SKM-1 (cell line): ENCODE results near the gene C19orf44.
"Not testable (repeated sequence)": the region's sequence is repeated elsewhere in the genome, so short reads cannot be mapped to it uniquely, and the experiment has no call there.

Source experiments
- DNase-seq: peaks from one replicate; lab custom pipeline; 2025; ENCODE audit not compliant: unreplicated experiment; lab: John Stamatoyannopoulos, UW

C19orf44 gene

GRCh38 chr19:16532440-16533234, 36.4 kb downstream of the C19orf44 start:
- no peak for DNase-seq

GRCh38 chr19:16535381-16535780, 39.2 kb downstream of the C19orf44 start:
- no peak for DNase-seq

DNA sequence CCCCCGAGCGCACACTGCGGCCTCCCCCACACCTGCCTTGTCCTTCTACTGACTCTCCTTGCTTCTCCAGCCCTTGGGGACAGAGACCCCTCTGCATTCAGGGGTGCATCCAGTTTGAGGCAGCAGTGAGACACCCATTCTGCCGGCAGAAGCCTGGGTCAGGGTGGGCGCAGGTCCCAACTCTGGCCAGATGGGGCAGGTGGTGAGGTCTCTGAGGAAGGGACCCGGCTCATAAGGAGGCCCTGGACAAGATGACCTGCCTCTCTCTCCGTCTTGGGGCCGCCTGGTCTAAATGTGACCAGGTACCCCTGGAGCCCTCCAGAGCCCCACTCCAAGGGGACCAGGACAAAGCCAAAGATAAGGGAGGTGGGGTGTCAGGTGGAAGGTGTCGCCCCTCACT, 39.9 kb downstream of the C19orf44 start:
- no peak for DNase-seq

DNA sequence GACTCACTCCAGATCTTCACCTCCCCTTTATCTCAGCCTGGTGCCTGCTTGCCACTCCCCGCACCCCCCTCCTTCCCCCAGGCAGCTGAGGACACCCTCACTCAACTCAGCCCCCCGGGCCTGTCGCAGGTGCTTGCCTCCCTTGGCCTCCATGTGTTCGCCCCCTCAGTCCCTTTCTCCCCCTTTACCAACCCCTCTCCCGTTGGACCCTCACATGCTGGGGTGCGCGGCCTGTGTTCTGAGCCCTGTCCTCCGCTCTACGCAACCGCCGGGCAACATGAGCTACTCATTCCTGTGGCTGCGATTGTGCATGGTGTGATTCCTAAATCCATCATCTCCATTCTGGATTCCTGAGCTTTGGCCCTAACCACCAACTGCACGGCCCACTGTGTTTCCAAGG, 40.9 kb downstream of the C19orf44 start:
- DNase-seq = no peak

GRCh38 chr19:16540948-16541347, 44.8 kb downstream of the C19orf44 start:
- DNase-seq = no peak

GRCh38 chr19:16541526-16542044, 45.4 kb downstream of the C19orf44 start:
- no peak for DNase-seq

DNA sequence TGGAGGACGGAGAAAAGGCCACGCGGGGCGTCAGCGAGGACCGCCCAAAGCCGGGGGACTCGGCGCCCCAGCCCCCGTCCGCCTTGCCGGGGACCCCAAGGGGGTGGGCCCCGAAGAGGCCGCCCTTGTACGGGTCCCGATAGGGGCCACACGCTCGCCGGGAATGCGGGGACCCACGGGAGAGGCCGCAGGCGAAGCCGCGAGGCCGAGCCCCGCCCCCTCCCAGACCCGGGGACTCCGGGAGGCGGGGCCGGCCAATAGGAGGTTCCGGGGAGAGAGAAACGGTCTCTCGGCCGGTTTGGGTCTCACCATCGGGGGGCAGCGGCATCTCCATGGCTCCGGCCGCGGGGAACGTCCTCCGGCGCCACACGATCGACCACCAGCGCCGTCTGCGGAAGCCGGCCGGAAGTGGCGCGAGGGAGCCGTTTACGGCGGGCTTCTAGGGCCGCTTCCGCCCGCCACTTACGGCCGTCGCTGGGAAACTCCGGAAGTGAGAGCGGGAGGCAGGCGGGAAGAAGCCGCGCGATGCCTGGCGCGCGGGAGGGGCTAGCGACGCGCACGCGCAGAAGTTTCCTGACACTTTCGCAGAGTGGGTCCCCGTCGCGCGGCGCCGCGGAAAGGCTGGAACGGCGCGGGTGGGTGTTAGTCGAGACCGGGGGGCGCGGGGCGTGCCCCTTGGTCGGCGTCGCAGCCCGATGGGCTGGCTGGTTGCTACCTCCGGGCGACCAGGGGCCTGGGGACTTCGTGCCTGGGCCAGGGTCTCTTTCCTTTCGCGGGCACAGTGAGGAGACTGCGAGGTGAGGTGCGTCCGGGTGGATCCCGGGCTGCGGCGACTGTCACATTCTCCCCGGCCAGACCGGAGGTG, 46.1 kb downstream of the C19orf44 start, which contains the start of gene CHERP:
TSS of gene CHERP (minus strand) at position 393 of the 865 bp plus-strand sequence. CDS start at position 334, 59 bp downstream.
- peak; percentile 91 for DNase-seq

DNA sequence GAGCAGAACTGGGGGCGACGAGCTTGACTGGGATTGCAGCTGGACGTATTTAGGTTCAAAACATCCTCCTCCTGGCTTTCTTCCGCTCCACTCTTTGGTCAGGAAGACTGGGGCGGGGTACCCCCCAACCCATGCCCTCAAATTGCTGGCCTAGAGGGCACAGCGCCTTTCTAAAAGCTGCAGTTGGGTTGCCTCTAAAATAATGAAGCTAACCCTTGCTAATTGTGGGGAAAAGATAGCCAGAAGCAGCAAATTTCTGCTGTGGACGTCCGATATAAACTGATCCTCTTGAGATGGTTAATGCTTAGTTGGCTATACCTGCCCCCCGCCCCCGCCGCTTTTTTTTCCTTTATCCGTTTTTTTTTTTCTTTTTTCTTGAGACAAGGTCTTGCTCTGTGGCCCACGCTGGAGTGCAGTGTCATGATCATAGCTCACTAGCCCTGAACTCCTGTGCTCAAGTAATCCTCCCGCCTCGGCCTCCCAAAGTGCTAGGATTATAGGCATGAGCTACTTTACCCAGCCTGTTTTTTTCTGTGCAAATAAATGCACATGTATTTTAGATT, 46.8 kb downstream of the C19orf44 start:
- no peak for DNase-seq

DNA sequence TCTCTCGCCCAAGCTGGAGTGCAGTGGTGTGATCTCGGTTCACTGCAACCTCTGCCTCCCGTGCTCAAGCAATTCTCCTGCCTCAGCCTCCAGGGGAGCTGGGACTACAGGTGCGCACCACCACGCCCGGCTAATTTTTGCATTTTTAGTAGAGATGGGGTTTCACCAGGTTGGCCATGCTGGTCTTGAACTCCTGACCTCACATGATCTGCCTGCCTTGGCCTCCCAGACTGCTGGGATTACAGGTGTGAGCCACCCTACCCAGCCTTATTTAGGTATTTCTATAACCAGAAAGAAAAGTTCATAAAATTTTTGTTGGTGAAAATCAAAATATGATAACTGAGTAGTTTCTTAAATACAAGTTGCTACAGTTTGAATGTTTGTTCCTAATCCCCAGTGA, 47.5 kb downstream of the C19orf44 start:
- DNase-seq = not testable (repeated sequence)

- no peak for DNase-seq
Measured at GRCh38 chr19:16544473-16545231, 48.5 kb downstream of the C19orf44 start.

DNA sequence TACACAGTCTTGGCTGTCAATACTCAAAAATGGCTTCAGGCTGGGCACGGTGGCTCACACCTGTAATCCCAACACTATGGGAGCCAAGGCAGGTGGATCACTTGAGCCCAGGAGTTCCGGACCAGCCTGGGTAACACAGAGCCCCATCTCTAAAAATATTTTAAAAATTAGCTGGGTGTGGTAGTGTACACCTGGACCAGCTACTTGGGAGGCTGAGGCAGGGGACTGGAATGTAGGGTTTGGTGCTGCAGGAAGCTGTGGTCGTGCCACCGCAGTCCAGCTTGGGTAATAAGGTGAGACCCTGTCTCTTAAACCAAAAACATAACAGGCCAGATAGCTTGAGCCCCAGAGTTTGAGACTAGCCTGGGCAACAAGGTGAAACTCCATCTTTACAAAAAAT, 52.8 kb downstream of the C19orf44 start:
- no peak for DNase-seq

- DNase-seq = not testable (repeated sequence)
Measured at GRCh38 chr19:16551902-16552301, 55.7 kb downstream of the C19orf44 start.

GRCh38 chr19:16554776-16555175, 58.6 kb downstream of the C19orf44 start:
- no peak for DNase-seq

- no peak for DNase-seq
Measured at GRCh38 chr19:16559780-16560276, 63.6 kb downstream of the C19orf44 start.

GRCh38 chr19:16561382-16561781, 65.2 kb downstream of the C19orf44 start:
- DNase-seq = no peak

DNA sequence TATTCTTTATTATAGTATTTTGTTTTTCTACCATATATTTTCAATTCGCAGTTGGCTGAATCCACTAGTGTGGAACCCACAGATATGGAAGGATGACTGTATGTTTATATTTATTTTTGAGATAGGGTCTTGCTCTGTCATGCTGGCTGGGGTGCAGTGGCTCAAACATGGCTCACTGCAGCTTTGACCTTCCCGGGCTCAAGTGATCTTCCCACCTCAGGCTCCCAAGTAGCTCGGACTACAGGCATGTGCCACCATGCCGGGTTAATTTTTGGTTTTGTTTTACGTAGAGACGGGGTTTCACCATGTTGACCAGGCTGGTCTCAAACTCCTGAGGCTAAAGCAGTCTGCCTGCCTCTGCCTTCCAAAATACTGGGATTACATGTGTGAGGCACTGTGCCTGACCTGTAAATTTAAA, 66.4 kb downstream of the C19orf44 start:
- no peak for DNase-seq

DNA sequence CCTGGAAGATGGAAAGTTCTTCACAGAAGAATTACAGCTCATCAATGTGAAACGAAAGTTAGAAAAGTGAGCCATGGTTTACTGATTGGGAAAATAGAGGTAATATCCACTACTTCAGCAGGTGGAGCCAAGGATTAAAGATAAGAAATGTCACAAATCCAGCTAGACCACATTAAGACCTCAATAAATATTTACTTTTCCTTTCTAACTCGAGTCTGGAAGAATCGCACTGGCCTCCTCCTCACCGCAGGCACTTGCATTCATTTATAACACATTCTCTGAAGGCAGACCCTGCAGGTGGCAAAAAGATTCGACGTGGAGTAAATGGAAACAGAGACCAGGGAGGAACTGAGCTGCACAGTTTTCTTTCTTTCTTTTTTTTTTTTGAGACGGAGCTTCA, 68.6 kb downstream of the C19orf44 start:
- no peak for DNase-seq

DNA sequence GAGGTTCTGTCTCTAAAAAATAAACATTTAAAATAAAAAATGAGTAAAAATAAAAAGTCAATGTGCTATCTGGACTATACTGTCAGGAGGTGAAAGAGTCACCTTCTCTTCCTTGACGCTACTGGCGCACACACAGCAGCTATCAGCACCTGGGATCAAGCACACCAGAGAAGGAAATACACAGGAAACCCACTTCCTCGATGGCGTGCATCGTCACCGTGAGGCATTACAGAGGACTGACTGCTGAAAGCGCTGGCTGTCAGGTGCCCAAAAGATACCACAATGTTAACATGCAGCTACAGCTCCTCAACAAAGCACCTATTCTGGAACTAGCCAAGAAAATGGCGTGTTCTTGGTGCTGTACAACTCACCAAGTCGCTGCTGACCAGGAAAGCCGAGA, 70.0 kb downstream of the C19orf44 start:
- no peak for DNase-seq

DNA sequence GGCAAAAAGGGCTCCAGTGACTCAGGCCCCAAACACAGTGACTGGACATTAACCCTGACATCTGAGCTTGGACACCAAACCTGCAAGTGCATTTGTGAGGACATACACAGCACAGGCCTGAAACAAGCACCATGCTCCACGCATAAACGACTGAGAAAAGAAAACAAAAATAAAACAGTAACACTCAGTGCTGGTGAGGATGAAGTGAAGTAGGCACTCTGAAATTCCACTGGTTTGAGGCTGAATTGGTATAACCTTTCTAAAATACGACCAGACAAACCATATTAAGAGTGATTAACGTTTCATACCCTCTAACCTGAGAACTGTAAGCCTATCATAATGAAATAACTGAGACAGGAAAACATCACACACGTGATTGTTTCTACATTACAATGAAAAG, 70.5 kb downstream of the C19orf44 start:
- DNase-seq = no peak

DNA sequence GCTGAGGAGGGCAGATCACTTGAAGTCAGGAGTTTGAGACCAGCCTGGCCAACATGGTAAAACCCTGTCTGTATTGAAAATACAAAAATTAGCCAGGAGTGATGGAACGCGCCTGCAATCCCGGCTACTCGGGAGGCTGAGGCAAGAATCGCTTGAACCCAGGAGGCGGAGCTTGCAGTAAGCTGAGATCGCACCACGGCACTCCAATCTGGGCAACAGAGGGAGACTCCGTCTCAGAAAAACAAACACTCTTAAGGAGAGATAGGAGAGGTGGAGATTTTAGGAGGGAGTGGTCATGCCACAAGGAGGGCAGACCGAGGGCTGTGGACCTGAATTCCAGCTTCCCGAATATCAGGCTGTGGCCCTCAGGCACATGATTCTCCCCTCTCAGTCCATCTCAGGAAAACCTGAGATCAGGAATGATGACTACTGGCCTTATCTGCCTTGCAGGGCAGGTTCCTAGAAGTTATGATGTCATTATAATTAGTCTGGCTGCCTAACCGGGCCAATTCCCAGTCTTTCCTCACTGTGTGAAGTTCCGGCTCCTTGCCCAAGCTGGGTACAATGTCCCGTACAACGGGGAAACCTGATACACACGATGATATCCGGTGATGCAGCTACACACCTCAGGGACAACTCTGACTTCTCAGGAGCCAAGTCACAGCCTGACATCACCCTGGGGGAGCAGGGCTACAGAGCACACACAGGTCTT, 73.6 kb downstream of the C19orf44 start:
- DNase-seq = no peak
